SIG-M5 treated with dmso at 0.1 percent for 504 hours (cell line): Measurements from ENCODE around the gene KCNJ15.

Experiments used
- DNase-seq: peaks from one replicate; lab custom pipeline; 2025; ENCODE audit not compliant: unreplicated experiment; lab: John Stamatoyannopoulos, UW

The KCNJ15 gene

DNA sequence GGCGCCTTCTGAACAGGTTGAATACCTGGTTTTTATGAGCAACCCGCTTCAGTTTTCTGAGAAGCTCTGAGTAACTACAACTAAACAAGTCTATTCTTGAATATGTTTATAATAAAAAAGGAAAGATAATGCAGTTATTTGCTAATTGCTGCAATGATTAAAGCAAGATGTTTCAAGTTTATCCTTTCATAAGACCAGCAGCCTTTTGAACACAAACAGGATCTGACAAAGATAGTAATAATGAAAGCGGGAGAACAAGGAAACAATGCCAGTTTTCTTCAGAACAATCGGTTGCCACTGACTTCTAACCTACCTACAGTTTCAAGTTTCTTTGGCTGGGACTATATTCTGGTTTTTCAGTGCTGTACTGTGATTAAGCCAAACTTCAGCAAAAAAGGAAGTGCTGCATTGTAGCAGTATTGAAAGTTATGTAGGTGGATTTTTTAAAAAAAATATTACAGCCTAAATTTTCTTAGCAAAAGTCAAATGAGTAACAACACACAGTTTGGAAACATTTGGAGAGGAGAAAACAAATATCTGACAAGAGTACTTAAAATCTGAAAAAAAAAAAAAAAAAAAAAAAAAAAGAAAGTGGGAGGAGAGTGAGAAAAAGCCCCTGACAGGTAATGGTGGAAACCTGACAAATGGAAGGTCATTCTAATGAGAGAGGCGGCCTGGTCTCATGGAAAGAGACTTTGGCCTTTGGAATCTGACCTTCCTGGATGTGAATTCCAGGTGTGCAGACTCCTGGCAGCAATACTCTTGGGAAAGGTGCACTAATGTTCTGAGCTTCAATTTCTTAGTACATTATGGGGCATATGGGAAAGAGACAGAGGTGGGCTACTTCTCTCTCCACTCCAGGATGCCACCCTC, 11.4 kb downstream of the KCNJ15 start:
- DNase-seq, result no peak

DNA sequence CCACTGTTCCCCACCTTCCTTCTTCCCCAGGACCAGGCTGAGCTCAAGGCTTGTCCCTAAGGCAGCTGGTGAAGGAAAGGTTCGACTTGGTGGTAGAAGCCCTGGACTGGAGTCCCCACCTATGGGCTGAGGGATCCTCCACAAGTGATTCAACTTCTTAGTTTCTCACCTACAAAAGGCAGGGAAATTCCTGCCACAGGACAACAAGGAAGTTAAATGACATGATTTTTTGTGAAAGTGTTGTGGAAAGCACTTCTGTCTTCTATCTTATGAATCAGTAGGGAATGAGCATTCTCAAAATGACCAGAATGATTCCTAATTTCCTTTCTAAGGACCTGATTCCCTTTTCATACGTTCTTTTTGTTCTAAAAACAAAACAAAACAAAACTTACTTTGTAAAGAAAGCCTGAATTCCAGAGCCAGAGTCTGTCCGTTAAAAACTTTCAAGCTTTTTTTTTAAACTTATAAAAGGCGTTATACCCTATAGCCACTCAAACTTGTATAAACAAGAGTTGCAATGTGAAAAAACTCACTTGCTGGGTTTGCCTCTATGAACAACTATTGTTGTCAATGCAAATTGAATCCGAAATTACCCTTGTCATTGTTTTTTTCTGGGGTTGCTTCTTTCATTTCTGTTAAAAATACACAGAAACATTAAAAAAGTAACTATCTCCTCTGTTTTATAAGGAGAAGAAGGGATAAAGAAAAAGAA, 12.2 kb downstream of the KCNJ15 start:
- DNase-seq, result no peak

DNA sequence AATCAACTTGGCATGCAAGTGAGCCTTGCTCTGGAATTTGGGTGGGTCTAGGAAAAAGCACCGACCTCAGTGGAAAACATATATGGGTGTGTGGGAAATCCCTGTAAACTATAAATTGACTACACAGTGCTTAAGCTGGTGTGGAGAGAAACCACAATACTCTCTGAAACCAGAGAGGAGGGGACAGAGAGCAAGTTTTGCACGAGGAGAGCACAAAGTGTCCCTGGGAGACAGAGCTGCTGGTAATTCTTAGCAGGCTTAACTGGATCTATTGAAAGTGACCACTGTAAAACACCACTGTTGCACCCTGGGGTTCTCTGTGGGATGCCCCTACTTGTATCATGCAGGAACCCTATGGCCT, 12.8 kb downstream of the KCNJ15 start:
- no peak for DNase-seq

DNA sequence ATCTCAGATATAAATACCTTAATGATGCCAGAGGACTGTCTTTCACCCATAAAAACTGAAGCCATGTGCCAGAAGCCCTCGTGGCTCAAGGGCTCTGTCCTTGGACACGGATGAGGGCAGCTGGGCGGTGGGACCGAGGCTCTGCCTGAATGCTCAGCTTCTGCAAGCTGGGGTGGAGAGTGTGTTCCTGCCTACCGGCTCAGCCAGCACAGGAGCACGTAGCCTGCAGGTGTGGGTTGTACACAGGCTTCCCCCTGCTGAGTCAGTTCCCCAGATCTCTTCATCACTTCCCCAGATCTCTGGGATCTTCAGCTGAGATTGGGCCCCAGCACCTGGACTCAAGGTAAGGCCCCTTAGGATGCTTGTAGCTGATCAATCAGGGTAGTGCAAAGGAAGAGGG, 15.4 kb downstream of the KCNJ15 start:
- DNase-seq, result no peak

DNA sequence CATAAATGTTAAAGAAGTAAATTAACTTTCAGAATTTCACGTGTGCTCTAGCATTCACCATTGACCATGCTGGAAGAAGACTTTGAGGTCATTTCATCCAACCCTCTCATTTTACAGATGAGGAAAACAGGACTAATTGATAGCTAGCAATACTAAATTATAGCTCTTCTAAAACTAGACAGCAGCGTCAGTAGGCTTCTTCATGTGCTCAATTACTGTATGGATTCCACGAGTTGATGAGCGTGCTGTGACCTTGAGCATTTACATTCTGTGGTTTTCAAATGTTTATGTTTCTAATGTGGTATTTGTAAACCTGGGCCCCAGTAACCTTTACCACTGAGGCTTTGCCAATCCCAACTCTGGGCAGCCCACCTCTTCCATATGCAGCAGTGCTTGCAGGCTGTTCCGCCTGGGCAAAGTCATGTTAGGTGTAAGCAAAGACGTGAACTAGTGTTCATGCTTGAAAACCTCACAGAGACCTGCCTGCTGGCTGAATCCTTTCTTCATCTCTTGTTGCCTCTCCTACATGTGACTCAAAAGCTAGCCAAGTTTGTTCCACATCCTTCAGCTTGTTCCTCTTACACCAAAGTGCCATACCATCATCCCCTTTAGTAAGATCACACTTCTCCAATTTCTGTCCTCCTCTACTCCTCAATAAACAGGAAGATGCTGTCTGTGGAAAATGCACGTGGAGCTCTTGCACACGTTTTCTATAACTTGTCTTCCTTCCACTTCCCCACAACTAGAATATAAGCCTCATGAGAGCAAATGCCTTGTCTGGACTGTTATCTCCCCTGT, 17.2 kb downstream of the KCNJ15 start:
- peak; percentile 87 for DNase-seq

DNA sequence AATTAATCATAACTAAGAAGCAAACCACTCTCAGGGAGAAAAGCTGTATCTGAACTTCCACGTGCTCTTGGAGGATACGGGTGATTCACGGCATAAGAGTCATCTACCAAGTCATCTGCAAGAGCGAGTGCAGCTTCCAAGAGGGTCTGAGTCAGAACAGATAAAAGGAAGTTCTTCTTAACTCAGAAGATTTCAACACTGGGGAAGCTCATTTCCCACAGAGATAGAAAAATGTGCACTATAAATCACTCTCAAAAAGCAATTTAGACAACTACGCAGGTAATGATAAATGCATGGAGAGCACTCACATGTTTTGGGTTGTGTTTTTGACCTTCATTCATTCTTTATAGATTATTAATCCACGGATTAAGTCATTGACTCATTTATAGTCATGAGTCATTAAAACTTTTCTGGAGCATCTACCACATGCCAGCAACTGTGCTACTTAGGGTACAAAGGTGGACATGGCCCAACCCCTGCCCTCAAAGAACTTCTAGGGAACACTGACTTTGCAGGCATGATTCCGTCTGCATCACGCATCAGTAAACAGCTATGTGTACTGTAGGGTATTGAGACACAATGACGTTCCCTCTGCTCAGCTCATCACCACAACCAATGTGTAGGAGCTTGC, 20.8 kb downstream of the KCNJ15 start:
- DNase-seq, result peak; percentile 98

DNA sequence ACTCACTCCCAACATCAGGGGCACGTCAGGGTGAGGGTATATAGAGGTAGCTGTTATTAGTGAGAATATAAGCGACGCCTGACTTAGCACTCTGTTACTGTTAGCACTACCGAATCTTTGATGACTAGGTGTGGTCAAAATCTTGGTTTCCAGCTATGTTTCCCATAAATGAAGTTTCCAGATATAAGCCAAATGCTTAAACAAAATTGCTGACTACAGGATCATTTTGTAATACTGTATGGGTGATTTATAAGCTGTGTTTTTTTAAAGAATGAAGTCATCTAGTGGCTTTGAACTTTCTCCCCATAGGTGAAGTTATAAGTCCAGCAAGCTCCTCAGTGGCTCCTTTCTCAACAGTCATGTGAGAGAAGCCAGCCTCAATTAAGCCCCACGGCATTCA, 23.7 kb downstream of the KCNJ15 start:
- DNase-seq, result no peak

DNA sequence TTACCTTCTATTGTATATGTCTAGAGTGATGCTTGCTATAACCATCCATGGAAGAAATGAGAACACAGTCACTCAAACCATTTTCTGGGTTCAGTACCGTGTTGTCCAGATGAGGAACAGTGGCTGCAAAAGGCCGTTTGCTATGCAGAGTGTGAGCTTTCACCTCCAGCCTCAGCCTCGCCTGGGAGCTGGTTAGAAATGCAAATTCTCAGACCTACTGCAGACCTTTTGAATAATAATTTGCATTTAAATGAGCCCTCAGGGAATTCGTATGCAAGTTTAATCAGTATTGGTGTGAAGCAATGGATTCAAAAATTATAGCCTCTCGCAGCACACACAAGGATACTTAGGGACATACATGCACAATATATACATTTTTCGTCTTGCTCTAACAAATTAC, 24.1 kb downstream of the KCNJ15 start:
- DNase-seq, result no peak

DNA sequence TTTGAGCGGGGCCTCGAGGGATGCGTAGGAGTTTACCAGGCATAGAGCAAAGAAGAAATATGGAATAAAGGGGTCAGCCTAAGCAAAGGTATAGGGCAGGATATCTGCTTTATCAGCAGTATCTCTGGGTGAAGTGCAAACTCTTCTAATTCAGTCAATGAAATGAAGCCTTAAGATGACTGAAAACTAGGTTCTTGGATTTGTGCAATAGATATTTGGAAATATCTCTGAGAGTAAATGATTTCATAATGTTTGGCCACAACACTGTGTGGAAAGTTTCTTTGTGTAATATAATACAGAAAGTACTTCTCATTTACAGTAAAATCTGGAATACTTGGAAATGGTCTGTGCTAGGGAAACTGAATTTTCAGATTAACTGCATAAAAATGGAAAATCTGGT, 26.1 kb downstream of the KCNJ15 start:
- DNase-seq, result peak; percentile 84

DNA sequence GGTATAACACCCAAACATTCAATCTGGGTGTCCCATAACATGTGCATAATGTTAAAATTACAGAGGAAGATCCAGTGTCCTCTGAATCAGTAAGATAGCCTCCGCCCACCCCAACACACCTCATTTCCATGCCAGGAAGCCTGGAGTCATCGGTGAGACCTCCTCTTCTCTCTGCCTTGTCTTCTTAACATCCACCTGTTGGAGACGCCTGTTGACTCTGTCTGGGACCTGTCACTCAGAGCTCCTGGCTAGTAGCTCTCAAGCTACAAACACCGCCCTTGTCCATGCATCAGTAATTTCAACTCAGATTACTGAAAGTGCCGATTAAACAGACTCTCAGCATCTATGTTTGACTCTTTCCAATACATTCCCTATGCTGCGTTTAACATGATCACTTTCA, 27.4 kb downstream of the KCNJ15 start:
- DNase-seq, result no peak

DNA sequence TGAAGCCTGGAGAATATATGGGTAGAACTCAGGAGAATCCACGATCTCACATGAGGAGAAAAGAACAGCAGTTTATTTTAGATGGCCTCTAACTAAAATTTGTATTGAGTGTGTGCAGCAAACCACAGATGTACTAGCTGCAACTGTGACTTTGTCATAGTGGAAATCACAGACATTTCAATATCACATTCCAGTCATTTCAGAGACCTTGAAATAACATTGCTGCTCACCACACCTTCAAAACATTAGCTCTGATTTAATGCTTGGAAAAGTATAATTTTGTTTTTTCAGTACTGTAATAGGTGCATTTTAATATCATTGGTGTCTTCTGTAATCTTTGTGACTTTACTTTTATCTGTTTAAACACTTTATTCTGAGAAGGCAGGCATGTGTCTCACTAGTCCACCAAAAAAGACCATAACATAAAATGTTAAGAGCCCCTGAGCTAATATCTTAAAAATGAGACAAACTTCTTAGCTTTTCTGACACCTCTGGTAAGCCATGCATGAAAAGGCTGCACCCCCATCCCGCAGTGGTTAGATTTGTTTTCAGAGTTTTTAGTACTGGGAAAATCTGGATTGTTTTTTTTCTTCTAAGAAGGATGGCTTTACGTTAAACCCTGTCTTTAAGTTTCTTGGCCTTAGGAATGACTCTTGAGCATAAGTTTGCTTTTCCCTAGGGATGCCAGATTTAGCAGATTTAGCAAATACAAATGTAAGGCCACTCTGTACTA, 30.1 kb downstream of the KCNJ15 start:
- no peak for DNase-seq

DNA sequence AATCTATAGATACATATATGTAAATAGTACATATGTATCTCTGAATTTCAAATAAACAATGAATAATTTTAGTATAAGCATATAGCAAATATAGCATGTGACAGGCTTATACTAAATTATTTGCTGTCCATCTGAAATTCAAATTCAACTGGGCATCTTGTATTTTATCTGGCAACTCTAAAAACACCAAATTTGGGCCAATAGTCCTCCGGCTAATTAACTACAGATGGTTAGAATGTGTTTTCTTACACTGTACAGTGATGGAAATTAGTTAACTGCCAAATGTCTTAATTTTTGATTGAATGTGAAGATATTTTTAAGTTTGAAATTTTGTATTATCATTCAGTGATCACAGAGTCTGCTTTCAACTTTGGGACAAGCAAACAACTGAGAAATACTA, 30.7 kb downstream of the KCNJ15 start:
- no peak for DNase-seq

DNA sequence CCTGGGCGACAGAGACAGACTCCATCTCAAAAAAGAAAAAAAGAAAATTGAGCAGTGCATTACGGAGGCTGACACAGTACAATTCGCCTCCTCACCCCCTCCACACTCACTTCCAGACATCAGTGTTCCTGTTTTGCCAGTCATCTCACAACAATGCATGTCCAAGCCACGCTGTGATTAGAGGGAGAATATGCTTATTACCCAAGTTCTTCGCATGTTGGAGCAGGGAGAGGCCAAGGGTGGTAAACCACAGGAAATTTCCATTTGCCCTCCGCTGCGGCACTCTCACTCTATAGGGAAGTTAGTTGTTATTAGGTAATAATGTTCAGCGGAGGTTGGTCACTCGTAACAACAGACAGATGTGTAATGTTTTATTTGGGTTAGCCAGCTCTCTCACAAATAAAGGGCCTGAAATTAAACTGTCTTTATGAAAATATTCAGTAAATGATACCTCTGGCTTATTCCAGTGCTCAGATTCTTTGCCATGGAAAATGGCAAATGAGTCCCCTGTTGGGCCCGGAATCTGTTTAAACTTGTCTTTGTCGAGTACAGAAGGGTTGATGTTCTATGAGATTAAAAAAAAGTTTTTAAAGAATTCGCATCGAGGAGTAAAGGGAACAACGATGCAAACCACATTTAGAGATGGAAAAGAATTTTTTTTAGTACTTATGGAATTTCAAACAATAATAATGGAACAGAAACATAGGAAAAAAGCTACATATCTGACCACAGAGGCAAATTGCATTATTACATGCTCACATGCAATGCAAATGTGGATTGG, 33.1 kb downstream of the KCNJ15 start:
- DNase-seq, result peak; percentile 96

DNA sequence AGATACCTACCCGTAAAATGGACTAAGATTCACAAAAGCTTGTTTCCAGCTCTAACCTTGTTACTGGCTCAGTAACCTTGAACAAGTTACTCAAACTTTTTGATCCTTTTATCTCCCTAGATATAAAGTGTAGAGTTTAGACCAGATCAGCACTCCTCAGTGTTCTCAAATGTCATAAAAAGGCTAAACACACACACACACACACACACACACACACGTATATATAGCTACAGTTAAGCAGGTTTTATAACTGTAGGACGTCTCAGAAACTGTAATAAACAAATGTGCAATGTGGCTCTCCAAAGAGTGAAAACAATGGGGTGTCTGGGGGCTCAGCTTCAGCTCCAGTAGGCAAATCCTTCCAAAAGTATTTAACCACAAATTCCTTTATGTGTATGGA, 34.0 kb downstream of the KCNJ15 start:
- DNase-seq, result no peak

DNA sequence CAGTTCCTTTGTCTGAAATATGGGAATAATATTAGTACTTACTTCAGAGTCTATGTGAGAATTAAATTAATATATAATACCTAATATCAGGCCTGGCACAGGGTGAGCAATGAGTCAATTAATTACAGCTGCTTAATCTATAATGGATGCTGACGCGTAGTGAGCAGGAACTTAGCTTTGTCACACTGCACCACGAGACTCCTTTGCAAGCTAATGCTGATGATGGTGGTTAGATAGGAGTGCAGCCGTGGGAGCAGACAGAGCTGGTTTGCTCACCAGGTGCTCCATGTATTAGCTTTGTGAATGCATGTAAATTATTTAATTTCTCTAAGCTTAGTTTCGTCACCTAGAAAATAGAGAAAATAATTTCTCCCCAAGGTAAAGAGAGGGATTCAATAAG, 35.1 kb downstream of the KCNJ15 start:
- DNase-seq, result no peak

DNA sequence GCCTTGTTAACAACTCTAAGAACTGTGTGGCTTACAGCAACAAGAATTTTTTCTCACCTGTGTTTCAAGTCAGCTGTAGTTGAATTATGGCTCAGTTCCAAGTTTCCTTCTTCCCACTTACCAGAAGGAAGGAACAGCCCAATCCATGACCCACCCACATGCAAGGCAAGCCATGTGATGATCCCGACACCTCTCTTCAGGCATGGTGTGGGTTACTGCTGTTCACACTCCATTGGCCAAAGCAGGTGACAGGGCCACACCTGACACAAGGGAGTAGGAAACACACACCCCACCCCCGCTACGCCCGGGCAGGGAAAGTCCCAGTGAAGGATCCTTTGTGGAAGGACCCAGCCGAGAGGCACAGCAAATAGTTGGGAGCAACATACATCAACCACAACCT, 36.3 kb downstream of the KCNJ15 start:
- DNase-seq, result no peak

DNA sequence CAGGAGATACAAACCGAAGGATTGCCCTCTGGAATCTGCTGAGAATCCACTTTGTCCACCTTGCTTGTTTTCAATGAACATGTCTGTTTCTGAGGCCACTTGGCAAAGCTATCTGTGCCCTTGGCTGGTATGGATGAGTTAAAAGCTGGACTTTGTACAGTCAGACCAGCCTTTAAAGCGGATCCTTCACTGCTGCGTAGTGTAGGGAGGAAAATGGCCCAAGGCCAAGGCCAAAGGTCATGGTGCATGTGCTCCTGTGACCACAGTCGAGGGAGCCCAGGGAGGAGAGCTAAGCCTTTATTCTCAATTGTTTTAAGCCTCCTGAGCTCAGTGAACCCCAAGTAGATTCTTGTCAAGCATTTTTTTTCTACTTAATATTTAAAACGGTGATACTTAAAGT, 37.0 kb downstream of the KCNJ15 start:
- no peak for DNase-seq

DNA sequence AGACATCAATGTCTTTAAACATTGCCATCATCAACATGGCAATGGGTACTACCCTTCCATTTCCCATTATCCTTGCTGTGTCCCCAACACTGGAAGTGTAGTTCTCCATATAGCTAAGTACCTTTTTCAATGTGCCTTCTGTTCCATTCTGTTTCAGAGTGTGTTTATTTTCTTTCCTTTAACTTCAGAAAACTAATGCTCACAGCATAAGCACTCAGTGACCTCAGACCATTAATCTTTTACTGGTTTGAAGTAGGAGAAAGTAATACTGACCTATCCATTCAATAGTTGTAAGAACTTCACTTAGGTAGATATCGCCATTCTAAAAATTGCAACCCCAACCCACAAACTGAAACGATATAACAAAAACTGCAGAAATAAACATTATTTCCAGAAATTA, 37.8 kb downstream of the KCNJ15 start:
- DNase-seq, result no peak

DNA sequence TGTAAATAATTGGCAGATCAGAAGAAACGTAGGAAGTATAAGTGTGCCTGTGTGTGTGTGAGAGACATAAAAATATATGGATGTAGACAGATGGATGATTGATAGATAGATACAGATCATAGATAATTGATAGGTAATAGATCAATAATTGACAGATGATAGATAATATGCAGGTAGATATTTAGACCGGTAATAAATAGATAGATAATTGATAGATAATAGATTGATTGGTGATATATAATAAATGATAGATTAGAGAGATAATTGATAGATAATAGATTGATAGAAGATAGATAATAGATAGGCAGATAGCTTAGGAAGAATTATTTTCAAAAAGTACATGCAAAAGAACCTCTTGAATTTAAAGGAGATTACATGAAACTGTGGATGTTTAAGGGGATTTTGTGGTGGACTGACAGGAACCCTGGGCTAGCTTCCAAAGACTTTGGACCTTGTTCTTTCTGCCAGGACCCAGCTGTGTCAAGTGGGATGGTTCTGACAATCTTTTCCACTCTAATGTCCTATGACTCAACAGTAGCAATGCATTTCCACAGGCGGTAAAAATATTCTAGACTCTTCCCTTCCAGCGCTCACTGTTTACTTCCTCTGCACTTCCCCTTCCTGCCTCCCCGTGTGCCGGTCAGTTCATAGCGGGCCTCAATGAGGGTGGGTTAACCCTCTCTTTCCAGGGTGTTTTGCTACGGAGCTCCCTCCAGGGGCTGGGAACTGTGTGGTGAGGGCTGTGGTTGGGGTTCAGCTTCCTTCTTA, 39.4 kb downstream of the KCNJ15 start:
- DNase-seq, result peak; percentile 5
